NOMO-1 (cell line): ENCODE measurements around the gene PCDHB6.
"Not testable (repeated sequence)": the region's sequence is repeated elsewhere in the genome, so short reads cannot be mapped to it uniquely, and the experiment has no call there.

ENCODE experiments used
- DNase-seq, 2 experiments: peaks; one replicate each; lab custom pipeline; 2025; ENCODE audit not compliant: unreplicated experiment in 2 of 2; lab: John Stamatoyannopoulos, UW

The PCDHB6 gene

DNA sequence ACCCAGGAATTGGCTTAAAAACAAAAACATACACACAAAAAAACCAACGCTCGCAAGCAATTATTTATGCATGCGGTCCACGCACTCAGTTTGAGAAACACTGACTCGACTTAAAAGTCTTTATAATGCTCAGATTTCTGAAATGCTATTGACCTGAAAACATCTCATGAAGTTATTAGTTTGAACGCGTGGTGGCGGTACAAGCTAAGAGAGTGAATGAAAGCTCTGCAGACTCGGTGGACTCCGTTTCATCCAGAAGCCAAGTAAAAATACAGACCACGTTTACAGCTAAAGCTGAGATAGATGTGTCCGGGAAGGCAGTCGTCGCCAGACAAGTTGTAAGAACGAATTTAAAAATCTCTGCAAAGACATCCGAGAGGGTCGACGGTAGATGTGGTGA is at the start of gene PCDHB6:
Gene PCDHB6 (plus strand): TSS at position 246 of the 400 bp plus-strand sequence. CDS start 201 bp downstream, outside the sequence.
- no peak for DNase-seq

DNA sequence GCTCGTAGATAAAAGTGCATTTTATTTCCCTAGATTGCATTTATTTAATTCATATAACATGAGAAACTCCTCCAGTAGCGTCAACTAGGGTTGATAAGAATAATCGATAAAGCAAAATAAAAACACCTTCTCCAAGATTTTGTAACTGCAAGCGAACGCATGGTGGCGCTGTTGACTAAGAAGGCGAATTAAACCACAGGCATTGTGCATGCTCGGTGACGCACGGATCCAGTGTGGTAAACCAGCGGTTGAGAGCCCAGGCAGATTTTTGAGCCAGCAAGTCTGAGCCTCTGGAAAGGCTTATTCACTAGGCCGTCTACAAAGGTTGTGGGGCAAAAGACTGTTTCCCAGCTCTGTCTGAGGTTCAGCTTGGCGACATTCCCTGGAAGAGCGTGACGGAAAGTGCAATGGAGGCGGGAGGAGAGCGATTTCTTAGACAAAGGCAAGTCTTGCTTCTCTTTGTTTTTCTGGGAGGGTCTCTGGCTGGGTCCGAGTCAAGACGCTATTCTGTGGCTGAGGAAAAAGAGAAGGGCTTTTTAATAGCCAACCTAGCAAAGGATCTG is 49.5 kb upstream of the PCDHB6 start, which contains the start of gene PCDHB3:
Gene PCDHB3 (plus strand): TSS at position 231 of the 563 bp plus-strand sequence. CDS start 177 bp downstream, at position 408.
- DNase-seq, result no peak

DNA sequence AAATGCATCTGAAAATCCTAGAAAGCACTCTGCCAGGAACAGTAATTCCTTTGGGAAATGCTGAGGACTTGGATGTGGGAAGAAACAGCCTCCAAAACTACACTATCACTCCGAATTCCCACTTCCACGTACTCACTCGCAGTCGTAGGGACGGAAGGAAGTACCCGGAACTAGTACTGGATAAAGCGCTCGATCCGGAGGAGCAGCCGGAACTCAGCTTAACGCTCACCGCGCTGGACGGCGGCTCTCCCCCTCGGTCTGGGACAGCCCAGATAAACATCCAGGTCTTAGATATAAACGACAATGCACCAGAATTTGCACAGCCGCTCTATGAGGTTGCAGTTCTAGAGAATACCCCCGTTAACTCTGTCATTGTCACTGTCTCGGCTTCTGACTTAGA is 48.8 kb upstream of the PCDHB6 start:
- DNase-seq, result no peak

DNA sequence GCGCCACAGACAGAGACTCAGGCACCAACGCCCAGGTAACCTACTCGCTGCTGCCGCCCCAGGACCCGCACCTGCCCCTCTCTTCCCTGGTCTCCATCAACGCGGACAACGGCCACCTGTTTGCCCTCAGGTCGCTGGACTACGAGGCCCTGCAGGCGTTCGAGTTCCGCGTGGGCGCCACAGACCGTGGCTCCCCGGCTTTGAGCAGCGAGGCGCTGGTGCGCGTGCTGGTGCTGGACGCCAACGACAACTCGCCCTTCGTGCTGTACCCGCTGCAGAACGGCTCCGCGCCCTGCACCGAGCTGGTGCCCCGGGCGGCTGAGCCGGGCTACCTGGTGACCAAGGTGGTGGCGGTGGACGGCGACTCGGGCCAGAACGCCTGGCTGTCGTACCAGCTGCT is 47.8 kb upstream of the PCDHB6 start:
- DNase-seq, result not testable (repeated sequence)

DNA sequence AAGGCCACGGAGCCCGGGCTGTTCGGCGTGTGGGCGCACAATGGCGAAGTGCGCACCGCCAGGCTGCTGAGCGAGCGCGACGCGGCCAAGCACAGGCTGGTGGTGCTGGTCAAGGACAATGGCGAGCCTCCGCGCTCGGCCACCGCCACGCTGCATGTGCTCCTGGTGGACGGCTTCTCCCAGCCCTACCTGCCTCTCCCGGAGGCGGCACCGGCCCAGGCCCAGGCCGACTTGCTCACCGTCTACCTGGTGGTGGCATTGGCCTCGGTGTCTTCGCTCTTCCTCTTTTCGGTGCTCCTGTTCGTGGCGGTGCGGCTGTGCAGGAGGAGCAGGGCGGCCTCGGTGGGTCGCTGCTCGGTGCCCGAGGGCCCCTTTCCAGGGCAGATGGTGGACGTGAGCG is 47.4 kb upstream of the PCDHB6 start:
- DNase-seq, result not testable (repeated sequence)

GRCh38 chr5:141105350-141105749 is 44.5 kb upstream of the PCDHB6 start:
- DNase-seq, result no peak

- no peak for DNase-seq
Measured at GRCh38 chr5:141119250-141119649, 30.6 kb upstream of the PCDHB6 start.

- DNase-seq, result no peak
Measured at GRCh38 chr5:141121563-141121962, 28.3 kb upstream of the PCDHB6 start, which contains the start of gene PCDHB4. TSS of gene PCDHB4 (plus strand) at chr5:141121818. CDS start at chr5:141121999, 181 bp downstream.

DNA sequence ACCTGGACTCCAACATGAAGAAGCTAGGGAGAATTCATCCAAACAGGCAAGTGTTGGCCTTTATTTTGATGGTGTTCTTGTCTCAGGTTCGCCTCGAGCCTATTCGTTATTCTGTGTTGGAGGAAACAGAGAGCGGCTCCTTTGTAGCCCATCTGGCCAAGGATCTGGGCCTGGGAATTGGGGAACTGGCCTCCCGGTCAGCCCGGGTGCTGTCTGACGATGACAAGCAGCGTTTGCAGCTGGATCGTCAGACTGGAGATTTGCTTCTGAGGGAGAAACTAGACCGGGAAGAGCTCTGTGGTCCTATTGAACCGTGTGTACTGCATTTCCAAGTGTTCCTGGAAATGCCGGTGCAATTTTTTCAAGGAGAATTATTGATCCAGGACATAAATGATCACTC is 27.9 kb upstream of the PCDHB6 start:
- no peak for DNase-seq

DNA sequence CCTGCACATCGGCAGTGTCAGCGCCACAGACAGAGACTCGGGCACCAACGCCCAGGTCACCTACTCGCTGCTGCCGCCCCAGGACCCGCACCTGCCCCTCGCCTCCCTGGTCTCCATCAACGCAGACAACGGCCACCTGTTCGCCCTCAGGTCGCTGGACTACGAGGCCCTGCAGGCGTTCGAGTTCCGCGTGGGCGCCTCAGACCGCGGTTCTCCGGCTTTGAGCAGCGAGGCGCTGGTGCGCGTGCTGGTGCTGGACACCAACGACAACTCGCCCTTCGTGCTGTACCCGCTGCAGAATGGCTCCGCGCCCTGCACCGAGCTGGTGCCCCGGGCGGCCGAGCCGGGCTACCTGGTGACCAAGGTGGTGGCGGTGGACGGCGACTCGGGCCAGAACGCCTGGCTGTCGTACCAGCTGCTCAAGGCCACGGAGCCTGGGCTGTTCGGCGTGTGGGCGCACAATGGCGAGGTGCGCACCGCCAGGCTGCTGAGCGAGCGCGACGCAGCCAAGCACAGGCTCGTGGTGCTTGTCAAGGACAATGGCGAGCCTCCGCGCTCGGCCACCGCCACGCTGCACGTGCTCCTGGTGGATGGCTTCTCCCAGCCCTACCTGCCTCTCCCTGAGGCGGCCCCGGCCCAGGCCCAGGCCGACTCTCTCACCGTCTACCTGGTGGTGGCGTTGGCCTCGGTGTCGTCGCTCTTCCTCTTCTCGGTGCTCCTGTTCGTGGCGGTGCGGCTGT is 26.3 kb upstream of the PCDHB6 start:
- not testable (repeated sequence) for DNase-seq

DNA sequence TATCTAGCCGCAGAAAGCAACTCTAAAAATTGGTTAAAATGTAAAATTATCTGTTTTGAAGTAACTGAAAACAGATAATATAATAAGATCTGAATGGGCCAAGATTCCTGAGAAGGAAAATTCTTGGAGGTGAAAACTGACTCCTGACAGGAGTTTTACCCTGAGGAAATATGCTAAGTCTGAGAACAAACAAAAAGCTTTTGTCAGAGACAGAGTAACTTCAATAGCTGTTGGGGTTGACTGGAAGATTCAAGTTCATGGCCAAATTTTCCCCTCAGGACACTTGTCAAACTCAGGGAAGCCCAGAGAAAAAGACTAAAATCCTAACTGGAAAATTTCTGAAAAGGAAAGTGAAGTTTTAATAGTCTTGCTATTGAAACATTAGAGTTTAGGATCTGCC is 22.6 kb upstream of the PCDHB6 start:
- DNase-seq, result no peak

- DNase-seq, result no peak
Measured at GRCh38 chr5:141135030-141135717, 14.7 kb upstream of the PCDHB6 start, which contains the start of gene PCDHB5. TSS of gene PCDHB5 (plus strand) at chr5:141135206. CDS start at chr5:141135435, 229 bp downstream.

DNA sequence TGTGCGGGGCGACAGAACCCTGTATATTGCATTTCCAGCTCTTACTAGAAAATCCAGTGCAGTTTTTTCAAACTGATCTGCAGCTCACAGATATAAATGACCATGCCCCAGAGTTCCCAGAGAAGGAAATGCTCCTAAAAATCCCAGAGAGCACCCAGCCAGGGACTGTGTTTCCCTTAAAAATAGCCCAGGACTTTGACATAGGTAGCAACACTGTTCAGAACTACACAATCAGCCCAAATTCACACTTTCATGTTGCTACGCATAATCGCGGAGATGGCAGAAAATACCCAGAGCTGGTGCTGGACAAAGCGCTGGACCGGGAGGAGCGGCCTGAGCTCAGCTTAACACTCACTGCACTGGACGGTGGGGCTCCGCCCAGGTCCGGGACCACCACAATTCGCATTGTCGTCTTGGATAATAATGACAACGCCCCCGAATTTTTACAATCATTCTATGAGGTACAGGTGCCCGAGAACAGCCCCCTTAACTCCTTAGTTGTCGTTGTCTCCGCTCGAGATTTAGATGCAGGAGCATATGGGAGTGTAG is 14.1 kb upstream of the PCDHB6 start:
- DNase-seq, result no peak

- DNase-seq, result not testable (repeated sequence)
Measured at GRCh38 chr5:141137346-141137745, 12.5 kb upstream of the PCDHB6 start.

DNA sequence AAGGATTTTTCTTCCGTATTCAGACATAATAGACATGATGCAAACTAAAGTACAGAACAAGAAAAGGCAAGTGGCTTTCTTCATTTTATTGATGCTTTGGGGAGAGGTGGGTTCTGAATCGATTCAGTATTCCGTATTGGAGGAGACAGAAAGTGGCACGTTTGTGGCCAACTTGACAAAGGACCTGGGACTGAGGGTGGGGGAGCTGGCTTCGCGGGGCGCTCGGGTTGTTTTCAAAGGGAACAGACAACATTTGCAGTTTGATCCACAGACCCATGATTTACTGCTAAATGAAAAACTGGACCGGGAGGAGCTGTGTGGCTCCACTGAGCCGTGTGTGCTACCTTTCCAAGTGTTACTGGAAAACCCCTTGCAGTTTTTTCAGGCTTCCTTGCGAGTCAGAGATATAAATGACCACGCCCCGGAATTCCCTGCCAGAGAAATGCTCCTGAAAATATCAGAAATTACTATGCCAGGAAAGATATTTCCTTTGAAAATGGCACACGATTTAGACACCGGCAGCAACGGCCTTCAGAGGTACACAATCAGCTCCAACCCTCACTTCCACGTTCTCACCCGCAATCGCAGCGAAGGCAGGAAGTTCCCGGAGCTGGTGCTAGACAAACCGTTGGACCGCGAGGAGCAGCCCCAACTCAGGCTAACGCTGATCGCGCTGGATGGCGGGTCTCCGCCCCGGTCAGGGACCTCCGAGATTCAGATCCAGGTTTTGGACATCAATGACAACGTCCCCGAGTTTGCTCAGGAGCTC is 551 bp downstream of the PCDHB6 start:
- no peak for DNase-seq

GRCh38 chr5:141150993-141151325 is 1.1 kb downstream of the PCDHB6 start:
- DNase-seq, result no peak

- not testable (repeated sequence) for DNase-seq
Measured at GRCh38 chr5:141151632-141152031, 1.8 kb downstream of the PCDHB6 start.

- not testable (repeated sequence) for DNase-seq
Measured at GRCh38 chr5:141152096-141152495, 2.2 kb downstream of the PCDHB6 start.

- no peak for DNase-seq
Measured at GRCh38 chr5:141155540-141156374, 5.9 kb downstream of the PCDHB6 start.

DNA sequence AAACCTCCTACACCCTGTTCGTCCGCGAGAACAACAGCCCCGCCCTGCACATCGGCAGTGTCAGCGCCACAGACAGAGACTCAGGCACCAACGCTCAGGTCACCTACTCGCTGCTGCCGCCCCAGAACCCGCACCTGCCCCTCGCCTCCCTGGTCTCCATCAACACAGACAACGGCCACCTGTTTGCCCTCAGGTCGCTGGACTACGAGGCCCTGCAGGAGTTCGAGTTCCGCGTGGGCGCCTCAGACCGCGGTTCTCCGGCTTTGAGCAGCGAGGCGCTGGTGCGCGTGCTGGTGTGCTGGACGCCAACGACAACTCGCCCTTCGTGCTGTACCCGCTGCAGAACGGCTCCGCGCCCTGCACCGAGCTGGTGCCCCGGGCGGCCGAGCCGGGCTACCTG is 7.5 kb downstream of the PCDHB6 start:
- DNase-seq, result not testable (repeated sequence)
